PC-3 (cell line): Measurements from ENCODE around the gene TRIM39. TPM values are rescaled to one million over a fixed set of nuclear protein-coding genes. Genes with fewer than 3 reads are reported as not detected.

Experiments used
- ATAC-seq: fragments of 200-7000 bp; cut with Tn5 transposase; 2 replicates; pipeline ENCODE4 v1.9.1; 2020; ENCODE audit warnings: mild to moderate bottlenecking, moderate library complexity
- BruUV-seq: library from RNA; stranded (reverse); fragments of 400-500 nt; replicated peaks from 2 replicates; lab custom pipeline; 2021; lab: Mats Ljungman, UMichigan
- CTCF ChIA-PET: fragments of 300-600 bp; sonication (Branson Sonifier 250); formaldehyde crosslinking; loops from one replicate; lab custom pipeline; 2022; ENCODE audit warnings: antibody characterized with exemption; lab: Charles Lee
- POLR2A ChIA-PET: fragments of 300-600 bp; sonication (Branson Sonifier 250); formaldehyde crosslinking; loops from one replicate; lab custom pipeline; 2022; ENCODE audit warnings: antibody characterized with exemption; ENCODE audit not compliant: unreplicated experiment; lab: Charles Lee
- DNase-seq: peaks from one replicate; pipeline ENCODE4 v3.0.0-alpha.2; 2015
- H2AFZ ChIP-seq: fragments of 300-600 bp; sonication (generic); 2 replicates; pipeline ENCODE4 v1.6.0; 2016; ENCODE audit warnings: antibody characterized with exemption, low read length
- H3F3A ChIP-seq: fragments of 300-600 bp; sonication (generic); one replicate; pipeline ENCODE4 v1.6.0; 2017; ENCODE audit warnings: antibody characterized with exemption, low read length, control low read depth, mild to moderate bottlenecking; ENCODE audit not compliant: unreplicated experiment
- H3K27ac ChIP-seq: fragments of 300-600 bp; sonication (generic); 2 replicates; pipeline ENCODE4 v1.5.1; 2016; ENCODE audit warnings: mild to moderate bottlenecking, low read length
- H3K27me3 ChIP-seq: fragments of 300-600 bp; sonication (generic); 2 replicates; pipeline ENCODE4 v1.6.1; 2016; ENCODE audit warnings: low read length, mixed read lengths
- H3K36me3 ChIP-seq: fragments of 300-600 bp; sonication (generic); 2 replicates; pipeline ENCODE4 v1.6.1; 2016; ENCODE audit warnings: low read depth, mixed run types, low read length, mixed read lengths
- H3K4me1 ChIP-seq: fragments of 300-600 bp; sonication (generic); 2 replicates; pipeline ENCODE4 v1.5.1; 2016; ENCODE audit warnings: low read length; ENCODE audit not compliant: insufficient read depth
- H3K4me2 ChIP-seq: fragments of 300-600 bp; sonication (generic); 2 replicates; pipeline ENCODE4 v1.6.0; 2016; ENCODE audit warnings: low read length
- H3K4me3 ChIP-seq: fragments of 300-600 bp; sonication (generic); 2 replicates; pipeline ENCODE4 v1.5.1; 2016; ENCODE audit warnings: mild to moderate bottlenecking, low read length, mixed read lengths
- H3K79me2 ChIP-seq: fragments of 300-600 bp; sonication (generic); 2 replicates; pipeline ENCODE4 v1.6.1; 2017; ENCODE audit warnings: low read length, mixed read lengths
- H3K9ac ChIP-seq: fragments of 300-600 bp; sonication (generic); 2 replicates; pipeline ENCODE4 v1.6.0; 2016; ENCODE audit warnings: mild to moderate bottlenecking, low read length
- H3K9me2 ChIP-seq: fragments of 300-600 bp; sonication (generic); replicated peaks from 2 replicates; pipeline ENCODE4 v1.6.1; 2016; ENCODE audit warnings: mixed run types, low read length, mixed read lengths
- H3K9me3 ChIP-seq: fragments of 300-600 bp; sonication (generic); 2 replicates; pipeline ENCODE4 v1.6.1; 2016; ENCODE audit warnings: low read length, mixed read lengths
- H4K20me1 ChIP-seq: fragments of 300-600 bp; sonication (generic); 2 replicates; pipeline ENCODE4 v1.6.1; 2016; ENCODE audit warnings: low read length, mixed read lengths
- EZH2 ChIP-seq: fragments of 300-600 bp; sonication (generic); IDR thresholded peaks from one replicate; pipeline ENCODE4 v1.6.1; 2017; ENCODE audit warnings: antibody characterized with exemption, mild to moderate bottlenecking, low read length; ENCODE audit not compliant: unreplicated experiment
- EZH2phosphoT487 ChIP-seq: fragments of 300-600 bp; sonication (generic); IDR thresholded peaks from 2 replicates; pipeline ENCODE4 v1.6.1; 2018; ENCODE audit warnings: mild to moderate bottlenecking, antibody characterized with exemption, low read length, borderline replicate concordance
- intact Hi-C: fragments of 100-400 bp; cut with micrococcal nuclease; formaldehyde crosslinking; loops from 2 replicates; pipeline ENCODE4 v1.9.0; 2023
- total RNA-seq: library from RNA; depleted of rRNA; stranded (reverse); fragments of >200 nt; gene quantifications from 2 replicates; pipeline ENCODE4 v1.2.3, GENCODE V29; 2014
- TF ChIP-seq, protein P1 (sequence below): fragments of 300-600 bp; sonication (generic); conservative IDR thresholded peaks from 2 replicates; pipeline ENCODE4 v1.5.1; 2017; ENCODE audit warnings: antibody characterized with exemption, low read depth, mild to moderate bottlenecking, low read length

TRIM39 gene
- total RNA-seq, 1 experiment from 2014 or later = 24.8 TPM

DNA sequence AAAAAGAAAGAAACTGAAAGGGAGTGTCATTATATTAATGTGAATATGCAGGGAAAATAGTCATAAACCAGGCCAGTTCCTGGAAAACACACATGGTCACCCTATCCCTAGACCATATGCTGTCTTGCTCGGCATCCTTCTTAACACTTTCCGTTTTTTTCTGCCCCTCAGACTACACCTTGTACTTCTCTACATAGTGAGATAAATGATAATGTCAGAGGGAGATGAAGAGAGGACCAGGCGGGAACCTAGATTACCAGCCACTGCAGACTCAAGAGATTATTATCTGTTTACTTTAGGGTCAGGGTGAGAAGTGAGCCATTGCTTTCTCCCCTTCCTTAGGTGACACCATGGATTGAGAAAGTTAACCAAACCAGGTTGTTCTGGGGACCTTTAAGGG lies 14.5 kb downstream of the TRIM39 start:
- CTCF ChIA-PET = no interaction called here
- intact Hi-C loops = no loop called here

DNA sequence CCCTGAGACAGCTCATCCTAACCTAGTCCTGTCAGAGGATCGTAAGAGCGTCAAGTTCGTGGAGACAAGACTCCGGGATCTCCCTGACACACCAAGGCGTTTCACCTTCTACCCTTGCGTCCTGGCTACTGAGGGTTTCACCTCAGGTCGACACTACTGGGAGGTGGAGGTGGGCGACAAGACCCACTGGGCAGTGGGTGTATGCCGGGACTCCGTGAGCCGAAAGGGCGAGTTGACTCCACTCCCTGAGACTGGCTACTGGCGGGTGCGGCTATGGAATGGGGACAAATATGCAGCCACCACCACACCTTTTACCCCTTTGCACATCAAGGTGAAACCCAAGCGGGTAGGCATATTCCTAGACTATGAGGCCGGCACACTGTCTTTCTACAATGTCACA lies 15.0 kb downstream of the TRIM39 start:
- ChIA-PET CTCF (no interaction called here), POLR2A (no interaction called here)
- no peaks in the 10 kb centered on the region for H3K9me2 ChIP-seq
- no peak overlapping the region for H3K27ac ChIP-seq
- H3K36me3 ChIP-seq = peaks cover 15% of the 10 kb centered on the region
- intact Hi-C loops = no loop called here
- no peaks in the 10 kb centered on the region for H3K9me3 ChIP-seq
- no peak overlapping the region for H3K4me2 ChIP-seq
- H3K79me2 ChIP-seq = peaks cover 11% of the 10 kb centered on the region
- no TSS peak for BruUV-seq
- TF ChIP-seq EZH2phosphoT487 = no peak
- TF ChIP-seq EZH2 = no peak
- TF ChIP-seq, protein P1, sequence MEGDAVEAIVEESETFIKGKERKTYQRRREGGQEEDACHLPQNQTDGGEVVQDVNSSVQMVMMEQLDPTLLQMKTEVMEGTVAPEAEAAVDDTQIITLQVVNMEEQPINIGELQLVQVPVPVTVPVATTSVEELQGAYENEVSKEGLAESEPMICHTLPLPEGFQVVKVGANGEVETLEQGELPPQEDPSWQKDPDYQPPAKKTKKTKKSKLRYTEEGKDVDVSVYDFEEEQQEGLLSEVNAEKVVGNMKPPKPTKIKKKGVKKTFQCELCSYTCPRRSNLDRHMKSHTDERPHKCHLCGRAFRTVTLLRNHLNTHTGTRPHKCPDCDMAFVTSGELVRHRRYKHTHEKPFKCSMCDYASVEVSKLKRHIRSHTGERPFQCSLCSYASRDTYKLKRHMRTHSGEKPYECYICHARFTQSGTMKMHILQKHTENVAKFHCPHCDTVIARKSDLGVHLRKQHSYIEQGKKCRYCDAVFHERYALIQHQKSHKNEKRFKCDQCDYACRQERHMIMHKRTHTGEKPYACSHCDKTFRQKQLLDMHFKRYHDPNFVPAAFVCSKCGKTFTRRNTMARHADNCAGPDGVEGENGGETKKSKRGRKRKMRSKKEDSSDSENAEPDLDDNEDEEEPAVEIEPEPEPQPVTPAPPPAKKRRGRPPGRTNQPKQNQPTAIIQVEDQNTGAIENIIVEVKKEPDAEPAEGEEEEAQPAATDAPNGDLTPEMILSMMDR = no peak
- ATAC-seq (no peak), DNase-seq (no peak)
- no peak overlapping the region for H3K9ac ChIP-seq
- H3F3A ChIP-seq = no peaks in the 10 kb centered on the region
- H3K4me3 ChIP-seq = no peak overlapping the region
- H2AFZ ChIP-seq = no peak overlapping the region
- no peaks in the 10 kb centered on the region for H4K20me1 ChIP-seq
- H3K27me3 ChIP-seq = no peaks in the 10 kb centered on the region
- H3K4me1 ChIP-seq = peaks cover 9% of the 10 kb centered on the region

More for the DNA sequence above, 14.5 kb downstream of the TRIM39 start:
- TF ChIP-seq EZH2 (no peak), EZH2phosphoT487 (no peak)
- TF ChIP-seq, protein P1 = no peak
- Histone ChIP-seq H3K9ac (no peak overlapping the region), H3K27me3 (no peaks in the 10 kb centered on the region), H3K79me2 (peaks cover 7% of the 10 kb centered on the region), H3K9me3 (no peaks in the 10 kb centered on the region), H3K4me2 (no peak overlapping the region), H3K36me3 (peaks cover 16% of the 10 kb centered on the region; the same call in 1 of the 2 replicates), H3K4me1 (peaks cover 9% of the 10 kb centered on the region), H3K9me2 (no peaks in the 10 kb centered on the region), H4K20me1 (no peaks in the 10 kb centered on the region), H3K4me3 (no peak overlapping the region), H3F3A (no peaks in the 10 kb centered on the region), H2AFZ (no peak overlapping the region), H3K27ac (no peak overlapping the region)
- ATAC-seq = no peak
- POLR2A ChIA-PET = no interaction called here
- no peak for DNase-seq
- BruUV-seq = no TSS peak

DNA sequence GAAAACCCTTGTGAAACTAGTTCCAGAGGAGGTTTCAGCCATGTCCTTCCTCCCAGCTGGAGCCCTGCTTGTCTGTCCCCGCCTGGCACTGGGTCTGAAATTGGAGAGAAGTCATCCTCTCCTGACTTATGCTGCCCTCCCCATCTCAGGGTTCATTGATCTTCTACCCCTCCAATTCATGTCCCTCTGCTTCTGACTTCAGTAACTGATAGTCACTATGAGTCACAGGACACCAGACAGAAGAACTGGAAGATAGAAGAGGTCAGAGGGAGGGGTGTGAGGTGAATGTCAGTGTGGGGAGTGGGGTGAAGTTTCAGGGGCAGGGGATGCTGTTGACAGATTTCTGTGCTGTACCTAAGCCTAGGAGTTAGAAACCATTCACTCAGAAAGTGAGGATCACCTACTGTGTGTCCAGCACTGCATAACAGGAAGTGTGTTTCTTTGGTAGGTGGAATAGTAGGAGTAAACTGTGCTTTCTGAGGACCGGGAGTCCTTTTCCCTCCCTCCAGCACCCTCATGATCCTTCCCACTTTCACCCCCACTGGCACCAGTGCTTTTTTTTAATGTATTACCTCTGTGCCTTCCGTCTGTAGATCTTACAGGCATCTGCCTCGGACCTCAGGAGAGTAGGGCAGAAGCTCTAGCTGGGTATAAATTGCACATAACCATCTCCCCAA lies 17.6 kb downstream of the TRIM39 start:
- Histone ChIP-seq H3K36me3 (peaks cover 10% of the 10 kb centered on the region), H2AFZ (peak overlapping the region; percentile 91), H3F3A (no peaks in the 10 kb centered on the region), H3K27me3 (no peaks in the 10 kb centered on the region), H3K4me2 (peak overlapping the region; percentile 90), H3K79me2 (peaks cover 11% of the 10 kb centered on the region), H3K9me3 (no peaks in the 10 kb centered on the region), H3K27ac (no peak overlapping the region), H3K9me2 (no peaks in the 10 kb centered on the region), H3K9ac (no peak overlapping the region), H3K4me3 (peak overlapping the region; percentile 88), H3K4me1 (peaks cover 9% of the 10 kb centered on the region), H4K20me1 (no peaks in the 10 kb centered on the region)
- no TSS peak for BruUV-seq
- intact Hi-C loops = no loop called here
- TF ChIP-seq EZH2 (no peak), EZH2phosphoT487 (no peak)
- TF ChIP-seq, protein P1 = no peak
- POLR2A ChIA-PET = interaction anchor here (0.6 kb wide), 1 partner anchor 105 kb away, joined by 3 read pairs; no protein-coding TSS in a partner anchor
- CTCF ChIA-PET = no interaction called here
- DNase-seq (no peak), ATAC-seq (no peak; the same call in none of the 2 replicates)
